OCI-LY1 (cell line): ENCODE measurements around the gene PDE9A.

Experiments used
- CTCF ChIP-seq: fragments of 200-600 bp; sonication (generic), shearing (Covaris generic); IDR thresholded peaks from 2 replicates; pipeline ENCODE4 v1.5.1; 2017; ENCODE audit warnings: mild to moderate bottlenecking, antibody characterized with exemption, low read length, moderate library complexity, mixed read lengths
- EZH2 ChIP-seq: fragments of 200-600 bp; sonication (generic), shearing (Covaris generic); IDR thresholded peaks from 2 replicates; pipeline ENCODE4 v1.8.0; 2017; ENCODE audit warnings: borderline replicate concordance, mixed run types, mild to moderate bottlenecking, antibody characterized with exemption, low read length, moderate library complexity, mixed read lengths

GRCh38 chr21:42666925-42667324 lies 13.5 kb downstream of the PDE9A start:
- TF ChIP-seq CTCF (no peak), EZH2 (no peak)
